HG03196 (cell line): Measurements from ENCODE around the gene KIF5C.

Experiments
- ATAC-seq: cut with Tn5 transposase; IDR thresholded peaks from one replicate; pipeline ENCODE4 v1.9.1; 2021; ENCODE audit not compliant: unreplicated experiment

The KIF5C gene

GRCh38 chr2:148922776-148923475 is 47.9 kb downstream of the KIF5C start:
- ATAC-seq, result no peak

- no peak for ATAC-seq
Measured at GRCh38 chr2:148924514-148925178, 49.6 kb downstream of the KIF5C start.

DNA sequence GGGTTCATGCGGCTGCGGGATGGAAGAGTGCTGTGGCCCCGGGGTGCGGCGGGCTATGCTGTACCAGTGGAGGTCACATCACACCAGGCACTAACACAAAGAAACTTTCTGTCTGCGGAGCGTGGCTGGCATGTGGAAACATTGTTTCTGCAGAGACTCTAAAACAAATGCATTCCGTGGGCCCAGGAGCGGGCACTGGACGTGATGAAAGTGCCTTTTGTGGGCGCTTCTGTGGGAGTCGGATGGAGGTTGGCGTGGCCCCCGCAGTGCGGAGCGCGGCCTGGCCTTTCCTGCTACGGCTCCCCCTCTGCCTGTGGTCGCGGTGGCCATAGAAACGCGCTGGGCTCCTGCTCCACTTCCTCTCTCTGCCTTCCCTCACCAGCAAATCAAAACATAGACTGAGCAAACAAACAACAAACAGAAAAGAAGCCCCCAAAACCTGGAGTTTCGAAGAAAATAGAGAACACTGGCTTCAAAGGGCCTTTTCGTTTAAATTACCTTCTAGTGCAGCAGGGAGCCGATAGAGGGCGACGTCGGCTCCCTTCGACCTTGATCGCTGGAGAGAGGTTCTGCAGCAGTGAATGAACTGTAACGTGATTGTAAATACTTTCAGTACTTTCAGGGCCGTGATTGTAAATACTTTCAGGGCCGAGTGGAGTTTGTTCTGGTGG is 51.4 kb downstream of the KIF5C start:
- ATAC-seq, result peak; percentile 65

- ATAC-seq, result peak; percentile 47
Measured at GRCh38 chr2:148926981-148927401, 52.0 kb downstream of the KIF5C start.

DNA sequence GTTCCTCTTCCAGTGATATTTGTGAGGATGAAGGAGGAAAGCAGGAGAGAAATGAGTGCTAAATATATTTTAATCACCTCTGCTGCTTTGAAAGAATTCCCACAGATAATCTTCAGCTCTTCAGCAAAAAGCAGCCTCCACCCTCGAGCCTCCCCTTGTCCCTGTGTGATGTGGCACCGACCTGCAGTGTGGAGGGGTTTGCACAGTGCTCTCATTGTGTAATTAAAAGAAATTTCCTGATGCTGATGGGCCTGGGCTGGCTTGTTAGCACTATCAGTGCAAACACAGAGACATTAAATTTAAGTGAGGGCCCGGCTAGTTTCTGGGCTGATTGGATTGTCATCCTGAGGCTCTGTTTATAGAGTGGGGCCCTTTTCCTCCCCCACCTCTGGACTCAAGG is 53.4 kb downstream of the KIF5C start:
- ATAC-seq, result no peak

GRCh38 chr2:148930046-148930775 is 55.2 kb downstream of the KIF5C start:
- ATAC-seq, result no peak

GRCh38 chr2:148932536-148932935 is 57.5 kb downstream of the KIF5C start:
- ATAC-seq, result no peak

- no peak for ATAC-seq
Measured at GRCh38 chr2:148933456-148933855, 58.4 kb downstream of the KIF5C start.

DNA sequence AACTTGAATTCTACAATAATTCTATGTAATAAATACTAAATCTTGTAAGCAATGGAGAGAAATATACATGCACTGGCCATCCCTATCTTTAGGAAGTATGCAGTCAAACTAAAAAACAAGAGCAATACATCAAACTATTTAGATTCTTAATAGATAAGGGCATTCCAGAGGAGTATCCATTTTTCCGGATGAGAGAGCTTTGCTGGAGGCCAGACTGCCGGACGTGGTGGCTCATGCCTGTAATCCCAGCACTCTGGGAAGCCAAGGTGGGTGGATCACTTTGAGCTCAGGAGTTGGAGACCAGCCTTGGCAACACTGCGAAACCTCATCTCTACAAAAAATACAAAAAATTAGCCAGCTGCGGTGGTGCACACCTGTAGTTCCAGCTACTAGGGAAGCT is 60.8 kb downstream of the KIF5C start:
- ATAC-seq, result no peak

DNA sequence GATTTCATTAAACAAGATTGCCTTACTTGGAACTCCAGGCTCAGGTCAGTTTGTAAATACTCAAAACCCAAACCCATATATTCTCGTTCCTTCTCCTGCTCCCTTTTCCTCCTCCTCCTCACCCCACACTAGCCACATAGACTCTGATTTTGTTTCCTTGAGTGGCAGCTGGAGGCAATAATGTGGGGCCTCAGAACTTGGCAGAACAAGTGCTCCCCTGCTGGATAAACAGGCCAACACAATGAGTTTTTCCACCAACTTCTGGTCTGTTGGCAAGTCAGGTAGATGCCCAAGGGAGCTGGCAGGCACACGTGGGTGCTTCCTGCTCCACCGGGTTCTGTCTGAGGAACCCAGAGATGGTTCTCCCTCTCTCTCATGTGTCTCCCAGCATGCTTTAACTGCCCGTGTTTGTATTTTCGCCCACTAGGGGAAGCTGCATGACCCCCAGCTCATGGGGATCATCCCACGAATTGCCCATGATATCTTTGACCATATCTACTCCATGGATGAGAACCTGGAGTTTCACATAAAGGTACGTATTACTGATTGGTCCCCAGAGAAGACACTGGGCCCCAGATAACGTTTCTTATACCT is 61.9 kb downstream of the KIF5C start:
- no peak for ATAC-seq

DNA sequence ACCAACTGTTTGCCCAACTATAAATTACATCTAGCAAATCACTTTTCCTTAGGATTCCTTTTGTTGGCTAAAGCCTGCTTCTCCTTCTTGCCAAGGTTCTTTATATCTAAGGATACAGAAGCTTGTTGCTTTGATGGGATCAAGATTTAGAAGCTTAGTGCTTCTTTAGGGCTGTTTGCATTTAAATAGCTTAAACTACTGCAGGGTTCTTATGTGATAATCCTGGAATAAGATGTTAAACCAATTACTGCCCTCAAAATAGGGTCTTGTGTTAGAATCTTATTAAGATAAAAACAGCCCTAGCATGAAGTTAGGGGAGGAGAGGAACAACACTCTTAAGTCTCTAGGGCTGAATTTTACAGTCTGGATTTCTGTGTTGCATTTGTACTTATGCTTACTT is 64.2 kb downstream of the KIF5C start:
- no peak for ATAC-seq

- ATAC-seq, result no peak
Measured at GRCh38 chr2:148943097-148943496, 68.1 kb downstream of the KIF5C start.

GRCh38 chr2:148944536-148944935 is 69.5 kb downstream of the KIF5C start:
- no peak for ATAC-seq

GRCh38 chr2:148947299-148947698 is 72.3 kb downstream of the KIF5C start:
- ATAC-seq, result no peak

GRCh38 chr2:148948868-148949267 is 73.8 kb downstream of the KIF5C start:
- no peak for ATAC-seq

- no peak for ATAC-seq
Measured at GRCh38 chr2:148949348-148949747, 74.3 kb downstream of the KIF5C start.

- no peak for ATAC-seq
Measured at GRCh38 chr2:148952621-148953020, 77.6 kb downstream of the KIF5C start.

GRCh38 chr2:148953426-148953825 is 78.4 kb downstream of the KIF5C start:
- ATAC-seq, result no peak

- no peak for ATAC-seq
Measured at GRCh38 chr2:148954536-148954935, 79.5 kb downstream of the KIF5C start.

DNA sequence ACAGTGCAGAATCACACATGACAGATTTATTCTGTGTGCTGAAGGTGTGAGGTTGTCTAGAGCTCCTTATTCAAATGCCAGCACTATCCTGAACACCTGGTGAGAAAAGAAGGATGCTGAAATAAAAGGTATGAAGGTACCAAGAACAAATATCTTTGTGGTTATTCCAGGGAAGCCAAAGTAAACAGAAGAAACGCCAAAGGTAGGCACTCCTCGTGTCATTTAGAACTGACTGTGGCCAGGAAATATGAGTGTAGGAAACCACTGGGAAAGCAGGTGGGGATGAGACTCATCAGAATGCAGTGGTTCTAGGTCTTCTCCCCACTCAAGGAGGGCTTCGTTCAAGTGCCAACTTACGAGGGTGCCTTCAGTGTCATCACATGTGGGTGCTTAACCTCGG is 80.8 kb downstream of the KIF5C start:
- ATAC-seq, result no peak

DNA sequence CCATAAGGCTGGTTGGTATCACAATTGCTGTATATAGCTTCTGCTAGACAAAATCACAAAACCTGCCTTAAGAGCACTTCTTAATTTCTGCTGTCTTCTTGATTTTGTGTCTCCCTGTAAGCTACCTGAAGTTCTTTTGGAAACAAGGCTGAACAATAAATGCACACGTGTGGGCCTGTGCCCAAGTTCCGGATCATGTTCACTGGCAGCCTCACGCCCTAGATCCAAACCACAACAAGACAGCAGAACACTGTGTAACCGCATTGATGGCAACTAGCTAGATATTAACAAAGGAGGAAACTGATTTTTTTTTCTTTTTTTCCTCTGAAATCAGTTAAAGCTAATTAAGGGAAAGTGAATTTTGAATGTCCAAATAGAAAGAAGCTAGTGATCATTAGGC is 82.0 kb downstream of the KIF5C start:
- ATAC-seq, result no peak
